GM12891 (cell line): ENCODE results near the gene KATNBL1.

Source experiments
- PAX5 ChIP-seq: IDR thresholded peaks from 2 replicates; pipeline ENCODE4 v1.6.1; 2011; ENCODE audit warnings: low read length, moderate library complexity, mild to moderate bottlenecking; ENCODE audit not compliant: insufficient read depth, severe bottlenecking
- POLR2A ChIP-seq: IDR thresholded peaks from 2 replicates; pipeline ENCODE4 v1.6.1; 2011; ENCODE audit warnings: low read depth, low read length, control low read depth
- POLR2AphosphoS5 ChIP-seq: IDR thresholded peaks from 2 replicates; pipeline ENCODE4 v1.6.1; 2011; ENCODE audit warnings: low read depth, low read length, control low read depth
- POU2F2 ChIP-seq: IDR thresholded peaks from 2 replicates; pipeline ENCODE4 v1.6.1; 2011; ENCODE audit warnings: low read depth, mild to moderate bottlenecking, control low read depth, low read length, moderate library complexity
- SPI1 ChIP-seq: IDR thresholded peaks from 2 replicates; pipeline ENCODE4 v1.6.1; 2011; ENCODE audit warnings: low read depth, low read length, control low read depth
- TAF1 ChIP-seq: IDR thresholded peaks from 2 replicates; pipeline ENCODE4 v1.6.1; 2011; ENCODE audit warnings: low read depth, low read length, control low read depth

GRCh38 chr15:34240537-34240936, 30.6 kb upstream of the KATNBL1 start:
- no peak for TF ChIP-seq POLR2AphosphoS5
- no peak for TF ChIP-seq POLR2A
- no peak for TF ChIP-seq TAF1
- no peak for TF ChIP-seq PAX5
- TF ChIP-seq POU2F2: no peak
- no peak for TF ChIP-seq SPI1
